NCI-H187 (cell line): ENCODE data around the gene EFCAB14.
"Not testable (repeated sequence)": the region's sequence is repeated elsewhere in the genome, so short reads cannot be mapped to it uniquely, and the experiment has no call there.

Experiments
- DNase-seq, 2 experiments: peaks; one replicate each; lab custom pipeline; 2025; lab: John Stamatoyannopoulos, UW

EFCAB14 gene

DNA sequence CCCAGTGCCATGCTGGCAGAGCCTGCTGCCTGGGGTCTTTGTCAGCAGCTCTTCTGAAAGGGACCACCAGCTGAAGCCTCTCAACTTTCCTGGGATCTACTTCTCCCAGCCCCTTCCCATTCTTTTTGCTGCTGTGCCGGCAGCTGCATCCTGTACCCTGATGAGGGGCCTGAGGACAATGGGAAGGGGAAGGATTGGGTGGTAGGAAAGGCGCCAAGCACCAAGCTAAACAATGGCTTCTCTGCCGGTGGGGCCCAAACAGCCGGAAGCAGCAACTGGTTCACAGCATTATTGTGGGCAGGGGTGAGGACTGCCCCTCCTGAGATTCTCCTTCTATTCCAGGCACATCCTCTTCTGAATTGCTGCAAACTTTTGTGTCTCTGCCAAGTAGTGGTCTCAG is 5.0 kb upstream of the EFCAB14 start:
- no peak for DNase-seq

DNA sequence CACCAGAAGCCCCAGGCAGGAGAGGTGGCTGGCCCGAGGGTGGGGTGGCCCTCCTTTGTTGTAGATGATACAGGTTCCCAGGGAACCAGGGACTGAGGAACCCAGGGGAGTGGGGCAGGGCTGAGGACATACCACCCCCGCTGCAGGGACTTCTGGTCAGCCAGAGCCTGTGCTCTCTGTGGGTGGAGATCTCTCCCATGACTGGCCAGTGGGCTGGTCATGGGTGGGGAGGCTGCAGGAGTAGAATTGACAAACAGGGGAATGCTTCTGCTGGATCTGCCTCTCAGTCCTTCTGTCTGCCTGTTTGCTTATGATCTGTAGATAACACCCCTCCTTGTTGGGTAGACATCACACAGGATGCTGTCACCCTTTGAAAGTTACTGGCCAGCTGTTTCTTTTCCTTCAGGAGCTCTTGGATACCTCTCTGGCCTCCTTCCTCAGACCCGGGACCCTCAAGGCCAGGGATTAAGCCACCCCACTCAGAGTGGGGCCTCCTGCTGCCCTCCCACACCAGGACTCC is 2.8 kb upstream of the EFCAB14 start:
- DNase-seq, result no peak

DNA sequence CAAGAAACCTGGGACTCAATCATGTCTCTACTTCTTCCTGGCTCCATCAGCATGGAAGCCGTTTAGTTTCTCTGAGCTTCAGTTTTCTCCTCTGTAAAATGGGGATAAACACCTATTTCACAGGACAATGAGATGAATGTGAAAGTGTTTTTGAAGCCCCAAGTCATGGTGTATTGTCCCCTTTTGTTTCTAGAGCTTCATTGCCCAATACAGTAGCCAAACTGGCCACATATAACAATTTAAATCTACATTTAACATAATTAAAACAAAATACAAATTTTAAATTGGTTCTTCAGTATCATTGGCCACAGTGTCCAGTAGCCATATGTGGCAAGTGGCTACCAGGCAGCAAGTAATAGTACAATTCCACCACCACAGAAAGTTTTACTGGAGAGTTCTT is 2.3 kb upstream of the EFCAB14 start:
- DNase-seq, result no peak

DNA sequence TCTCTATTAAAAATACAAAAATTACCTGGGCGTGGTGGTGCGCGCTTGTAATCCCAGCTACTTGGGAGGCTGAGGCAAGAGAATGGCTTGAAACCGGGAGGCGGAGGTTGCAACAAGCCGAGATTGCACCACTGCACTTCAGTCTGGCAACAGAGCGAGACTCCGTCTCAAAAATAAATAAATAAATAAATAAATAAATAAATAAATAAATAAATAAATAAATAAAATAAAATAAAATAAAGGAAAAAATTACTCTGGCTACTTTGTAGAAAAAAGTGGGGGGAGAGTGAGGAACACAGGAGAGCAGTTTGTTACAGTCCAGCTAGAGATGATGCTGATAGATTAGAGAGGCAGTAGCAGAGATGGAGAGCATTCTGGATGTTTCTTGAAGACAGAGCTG is 1.4 kb upstream of the EFCAB14 start:
- not testable (repeated sequence) for DNase-seq

DNA sequence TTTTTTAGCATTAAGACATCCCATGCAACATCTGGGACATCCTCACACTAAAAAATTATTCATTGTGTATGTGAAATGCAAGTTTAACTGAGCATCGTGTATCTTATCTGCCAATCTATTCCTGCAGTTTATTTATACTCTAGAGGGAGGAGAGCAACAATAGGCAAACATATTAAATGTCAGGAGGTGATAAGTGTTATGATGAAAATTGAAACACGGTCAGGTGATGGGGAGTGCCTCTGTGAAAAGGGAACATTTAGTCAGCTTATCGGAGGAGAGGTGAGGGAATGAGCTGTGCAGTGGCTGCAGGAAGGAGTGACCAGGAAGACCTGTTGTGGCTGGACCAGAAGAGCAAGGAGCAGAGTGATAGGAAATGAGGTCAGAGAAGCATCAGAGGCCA is 775 bp upstream of the EFCAB14 start:
- DNase-seq, result no peak

DNA sequence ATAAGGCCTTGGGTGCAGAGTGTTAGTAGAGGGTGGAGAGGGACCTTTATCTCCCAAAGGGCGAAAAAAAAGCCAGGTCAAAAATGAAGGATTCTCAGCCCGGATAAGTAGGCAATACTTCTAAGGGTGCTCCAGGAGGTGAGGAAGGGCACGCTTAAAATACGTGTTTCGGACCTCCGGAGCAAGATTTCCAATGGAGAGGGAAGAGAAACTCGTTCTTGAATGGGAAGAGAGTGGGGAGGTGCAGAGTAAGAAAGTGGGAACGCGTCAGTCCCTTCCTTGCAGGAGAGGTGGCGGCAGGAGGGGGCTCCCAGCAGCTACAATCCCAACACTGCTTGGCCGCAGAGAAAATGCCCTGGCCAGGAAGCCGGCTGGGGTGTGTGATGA is 581 bp downstream of the EFCAB14 start:
- DNase-seq, result no peak

DNA sequence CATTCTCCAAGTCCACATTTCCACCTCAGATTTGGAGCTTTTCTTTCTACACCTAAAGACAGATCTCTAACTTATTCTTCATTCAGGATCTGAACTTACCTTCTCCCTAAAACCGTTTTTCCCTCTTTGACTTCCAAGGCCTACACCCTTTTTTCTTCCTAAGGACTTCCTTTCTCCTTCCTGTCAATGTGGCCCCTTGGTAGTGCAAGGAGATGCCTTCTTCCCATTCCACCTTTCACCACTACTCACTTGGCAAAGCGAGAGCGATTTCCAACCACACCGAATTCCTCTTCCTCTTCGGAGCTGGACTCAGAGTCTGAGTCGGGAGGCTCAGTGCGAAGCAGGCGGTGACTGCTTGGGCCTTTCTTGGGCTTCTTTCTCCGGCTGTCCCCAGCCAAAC is 1.3 kb downstream of the EFCAB14 start:
- DNase-seq, result no peak

DNA sequence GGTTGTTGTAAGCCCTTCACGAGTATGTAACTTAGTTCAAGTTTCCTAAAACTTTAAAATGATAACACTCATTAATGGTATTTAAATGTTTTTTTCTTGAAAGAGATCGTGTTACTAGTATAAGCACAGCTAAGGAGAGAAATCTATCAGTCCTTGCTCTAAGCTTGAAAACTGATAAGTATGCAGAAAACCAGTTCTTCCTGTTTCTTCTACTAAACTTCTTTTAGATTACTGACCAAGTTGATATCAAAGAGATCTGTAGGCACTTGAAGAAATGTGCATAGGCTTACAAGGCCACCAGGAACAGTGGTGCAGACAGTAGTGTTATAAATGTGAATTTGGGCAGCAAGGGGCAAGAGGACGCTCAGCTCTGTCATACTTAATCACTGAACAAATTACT is 3.9 kb downstream of the EFCAB14 start:
- DNase-seq, result no peak

DNA sequence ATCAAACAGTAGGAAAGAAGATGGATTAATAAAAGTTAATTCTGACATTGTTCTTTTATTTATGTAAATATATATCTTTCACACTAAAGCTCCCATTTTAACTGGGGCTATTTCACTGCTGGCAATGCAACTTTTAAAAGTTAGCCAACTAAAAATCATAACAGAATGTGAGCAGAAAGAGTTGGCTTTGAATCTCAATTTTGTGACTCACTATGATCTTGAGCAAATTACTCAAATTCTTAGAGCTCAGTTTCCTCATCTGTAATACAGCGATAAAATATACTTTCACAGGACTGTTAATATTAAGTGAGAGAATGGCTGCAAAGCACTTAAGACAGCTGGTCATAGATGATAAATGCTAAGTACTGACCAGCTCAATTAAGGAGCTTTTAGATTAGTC is 10.8 kb downstream of the EFCAB14 start:
- DNase-seq, result no peak

DNA sequence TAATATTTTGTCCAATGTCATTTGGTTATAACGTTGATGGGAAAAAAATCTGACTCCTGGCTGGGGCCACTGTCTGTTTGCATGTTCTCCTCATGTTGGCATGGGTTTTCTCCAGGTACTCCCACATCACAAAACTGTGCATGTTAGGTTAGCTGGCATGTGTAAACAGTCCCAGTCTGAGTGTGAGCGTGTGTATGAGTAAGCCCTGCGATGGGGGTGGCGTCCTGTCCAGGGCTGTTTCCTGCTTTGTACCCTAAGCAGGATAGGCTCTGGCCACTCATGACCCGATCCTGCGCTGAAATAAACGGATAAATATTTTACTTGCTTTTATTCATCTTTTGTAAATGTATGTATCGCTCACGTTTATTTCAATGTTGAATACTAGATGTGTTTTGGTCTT is 13.5 kb downstream of the EFCAB14 start:
- DNase-seq, result no peak

DNA sequence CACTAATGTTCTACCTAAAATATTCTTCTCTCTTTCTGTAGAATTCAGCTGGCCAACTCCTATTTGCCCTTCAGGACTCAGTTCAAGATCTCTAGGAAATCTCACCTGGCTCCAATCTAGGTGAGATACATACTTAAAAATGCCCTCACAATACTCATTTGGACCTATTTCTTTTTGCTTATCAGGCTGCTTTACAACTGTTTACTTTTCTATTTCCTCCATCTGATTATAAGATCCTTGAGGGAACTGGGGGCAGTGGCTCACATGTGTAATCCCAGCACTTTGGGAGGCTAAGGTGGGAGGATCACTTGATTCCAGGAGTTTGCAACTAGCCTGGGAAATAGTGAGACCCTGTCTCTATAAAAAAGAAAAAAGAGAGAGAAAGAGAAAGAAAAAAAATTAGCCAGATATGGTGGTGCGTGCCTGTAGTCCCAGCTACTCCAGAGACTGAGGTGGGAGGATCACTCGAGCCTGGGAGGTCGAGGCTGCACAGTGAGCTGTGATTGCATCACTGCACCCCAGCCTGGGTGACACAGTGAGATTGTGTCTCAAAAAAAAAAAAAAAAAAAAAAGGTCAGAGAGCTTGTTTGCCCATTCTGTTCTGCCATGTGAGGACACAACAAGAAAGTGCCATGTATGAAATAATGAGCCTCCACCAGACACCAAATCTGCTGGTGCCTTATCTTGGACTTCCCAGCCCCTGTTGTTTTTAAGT is 14.8 kb downstream of the EFCAB14 start:
- DNase-seq, result no peak

DNA sequence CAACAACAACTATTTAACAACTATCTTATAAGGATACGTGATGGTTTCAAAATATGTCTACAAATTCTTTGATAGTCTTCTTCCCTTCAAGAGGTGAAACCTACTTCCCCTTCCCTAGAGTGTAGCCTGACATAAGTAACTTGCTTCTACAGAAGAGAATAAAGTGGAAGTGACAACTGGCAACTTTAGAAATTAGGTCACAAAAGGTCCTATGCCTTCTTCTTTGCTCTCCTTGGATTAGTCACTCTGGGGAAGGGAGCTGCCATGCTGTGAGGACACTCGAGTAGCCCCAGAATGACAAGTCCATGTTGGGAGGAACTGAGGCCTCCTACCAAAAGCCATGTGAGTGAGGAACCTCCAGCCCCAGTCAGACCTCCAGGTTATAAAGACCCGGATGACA is 19.2 kb downstream of the EFCAB14 start:
- no peak for DNase-seq

DNA sequence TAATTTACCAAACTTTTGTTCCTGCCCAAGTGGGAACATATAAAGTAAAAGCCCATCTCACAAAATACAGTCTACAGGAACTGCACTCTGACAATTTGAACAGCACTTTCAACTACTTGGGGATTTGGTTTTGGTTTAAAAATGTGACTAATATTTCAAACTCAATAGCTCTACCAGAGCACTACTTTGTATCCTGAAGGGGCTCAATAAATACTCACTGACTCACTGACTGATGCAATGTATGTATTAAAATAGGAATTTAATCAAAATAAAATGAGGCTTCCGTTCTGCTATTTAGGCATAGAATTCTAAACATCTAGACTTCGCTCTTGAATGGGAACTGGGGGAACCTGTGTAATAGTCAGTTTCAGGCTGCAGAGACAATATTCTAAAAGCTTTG is 21.9 kb downstream of the EFCAB14 start:
- no peak for DNase-seq

DNA sequence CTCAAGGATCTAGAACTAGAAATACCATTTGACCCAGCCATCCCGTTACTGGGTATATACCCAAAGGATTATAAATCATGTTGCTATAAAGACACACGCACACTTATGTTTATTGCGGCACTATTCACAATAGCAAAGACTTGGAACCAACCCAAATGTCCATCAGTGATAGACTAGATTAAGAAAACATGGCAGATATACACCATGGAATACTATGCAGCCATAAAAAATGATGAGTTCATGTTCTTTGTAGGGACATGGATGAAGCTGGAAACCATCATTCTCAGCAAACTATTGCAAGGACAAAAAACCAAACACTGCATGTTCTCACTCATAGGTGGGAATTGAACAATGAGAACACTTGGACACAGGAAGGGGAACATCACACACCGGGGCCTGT is 24.2 kb downstream of the EFCAB14 start:
- not testable (repeated sequence) for DNase-seq

DNA sequence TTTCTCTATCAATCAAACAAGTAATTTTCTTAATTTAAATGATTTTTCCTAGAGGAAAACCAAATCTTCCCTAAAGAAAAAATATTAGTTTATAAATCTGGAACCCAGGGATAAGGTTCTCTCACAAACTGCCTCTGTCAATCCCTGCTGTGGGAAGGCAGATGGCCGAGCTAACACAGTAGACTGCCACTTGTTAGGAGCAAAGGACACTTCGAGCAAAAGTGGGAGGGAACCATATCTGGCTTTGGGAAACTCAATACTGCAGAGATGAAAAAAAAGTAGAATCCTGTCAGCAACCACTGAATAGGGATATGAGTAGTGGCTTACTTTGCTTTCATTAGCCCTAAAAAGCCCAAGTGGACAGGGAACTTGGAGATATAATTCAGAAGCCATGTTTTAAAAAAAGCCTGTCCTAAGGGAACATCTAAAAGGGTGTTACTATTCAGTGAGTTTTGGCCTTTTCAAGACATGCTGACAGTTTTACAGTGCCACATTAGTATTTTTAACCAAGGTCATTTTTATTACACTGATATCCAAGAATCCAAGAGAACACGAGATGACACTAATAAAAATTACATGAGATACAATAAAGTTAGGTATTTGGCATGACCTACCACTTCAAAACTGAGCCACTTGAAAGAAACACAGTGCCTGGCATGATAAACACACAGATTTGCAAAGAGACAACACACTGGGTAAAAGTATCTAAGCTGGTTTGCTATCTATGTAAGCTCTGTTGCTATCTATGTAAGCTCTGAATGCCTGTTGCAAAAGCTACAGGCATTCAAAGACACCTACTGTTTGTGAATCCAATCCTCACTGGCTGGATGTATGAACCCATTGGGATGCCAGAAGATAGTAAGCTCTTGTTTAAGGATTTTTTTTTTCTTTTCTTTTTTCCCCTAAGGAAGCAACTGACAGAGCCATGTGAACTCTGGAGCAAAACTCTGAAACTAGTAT is 25.8 kb downstream of the EFCAB14 start:
- DNase-seq, result no peak

DNA sequence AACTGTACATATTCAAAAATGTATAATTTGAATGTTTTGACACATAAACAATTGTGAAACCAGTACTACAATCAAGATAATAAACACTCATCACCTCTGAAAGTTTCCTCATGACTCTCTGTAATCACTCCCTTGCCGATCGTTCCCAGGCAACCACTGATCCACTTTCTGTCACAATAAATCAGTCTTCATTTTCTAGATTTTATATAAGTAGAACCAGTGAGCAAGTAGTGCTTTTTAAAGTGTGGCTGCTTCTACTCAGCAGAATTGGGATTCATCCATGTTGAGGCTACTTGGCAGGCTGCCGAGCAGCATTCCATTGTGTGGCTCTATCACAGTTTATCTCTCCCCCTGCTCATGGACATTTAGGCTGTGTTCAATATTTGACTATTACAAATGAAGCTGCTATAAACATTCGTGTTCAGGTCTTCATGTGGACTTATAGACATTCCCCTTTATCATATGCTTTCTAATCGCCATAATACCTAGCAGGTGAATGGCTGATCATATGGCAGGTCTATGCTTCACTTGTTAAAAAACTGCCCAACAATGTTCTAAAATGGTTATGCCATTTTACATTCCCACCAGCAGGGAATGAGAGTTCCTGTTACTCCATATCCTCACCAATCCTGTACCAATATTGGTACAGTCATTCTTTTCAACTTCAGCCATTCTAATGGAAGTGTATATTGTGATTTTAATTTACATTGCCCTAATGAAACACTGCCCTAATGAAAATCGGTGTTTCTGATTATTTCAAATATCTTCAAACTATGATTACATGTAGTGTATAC is 26.7 kb downstream of the EFCAB14 start:
- no peak for DNase-seq

DNA sequence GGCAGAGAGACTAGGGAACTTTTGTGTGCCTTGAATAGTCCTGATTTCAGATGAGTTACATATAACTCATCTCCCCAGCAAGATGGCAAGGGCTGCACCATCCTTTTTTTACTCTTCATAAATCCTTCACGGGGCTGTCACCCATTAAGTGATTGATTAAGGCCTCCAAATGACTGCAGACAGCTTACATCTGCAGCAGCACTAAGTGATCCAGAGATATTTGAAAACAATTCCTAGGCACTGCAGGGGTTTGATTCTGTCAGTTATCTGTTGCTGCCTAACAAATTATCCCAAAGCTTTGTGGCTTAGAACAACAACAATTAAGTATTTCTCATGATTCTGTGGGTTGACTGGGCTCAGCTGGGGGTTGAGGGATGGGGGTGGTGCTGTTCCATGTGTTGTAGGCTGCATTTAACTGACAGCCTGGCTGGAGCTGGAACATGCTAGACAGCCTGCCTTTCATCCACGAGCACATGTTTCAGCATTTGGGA is 27.9 kb downstream of the EFCAB14 start:
- no peak for DNase-seq

DNA sequence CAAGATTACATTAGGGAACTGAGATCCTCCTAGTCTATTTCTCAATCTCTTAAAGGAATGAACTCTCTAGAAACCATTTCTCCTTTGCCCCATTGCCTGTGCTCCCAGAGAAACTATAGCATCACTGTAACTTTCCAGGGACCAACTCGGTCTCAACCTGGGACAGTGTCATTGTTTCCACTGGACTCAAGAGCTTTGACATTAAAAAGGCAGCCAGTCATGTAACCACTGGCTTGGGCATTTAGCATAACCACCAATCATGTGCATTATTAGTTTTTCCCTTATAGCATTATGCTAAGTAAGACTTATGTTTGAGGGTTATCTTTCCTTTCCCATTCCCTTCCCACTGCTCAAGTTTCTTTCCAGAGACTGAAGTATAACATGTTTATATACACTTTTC is 29.0 kb downstream of the EFCAB14 start:
- DNase-seq, result no peak

DNA sequence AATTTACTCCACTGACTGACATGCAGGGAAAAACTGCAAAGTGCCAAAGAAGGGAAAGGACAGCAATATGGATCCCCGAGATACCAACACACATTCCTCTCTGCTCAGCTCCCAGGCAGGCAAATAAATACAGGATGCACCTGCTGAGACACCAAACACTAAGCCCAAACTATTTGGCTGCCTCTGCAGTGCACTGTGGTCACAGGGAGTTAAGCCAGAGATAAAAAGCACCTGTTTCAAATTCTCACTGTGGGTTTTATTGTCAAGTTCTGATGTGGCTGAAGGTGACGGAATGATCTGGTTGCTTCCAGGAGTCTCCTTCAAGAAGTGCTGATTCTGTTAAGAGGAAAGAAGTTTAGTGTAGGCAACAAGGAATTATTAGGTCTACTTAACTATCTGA is 29.6 kb downstream of the EFCAB14 start:
- no peak for DNase-seq

DNA sequence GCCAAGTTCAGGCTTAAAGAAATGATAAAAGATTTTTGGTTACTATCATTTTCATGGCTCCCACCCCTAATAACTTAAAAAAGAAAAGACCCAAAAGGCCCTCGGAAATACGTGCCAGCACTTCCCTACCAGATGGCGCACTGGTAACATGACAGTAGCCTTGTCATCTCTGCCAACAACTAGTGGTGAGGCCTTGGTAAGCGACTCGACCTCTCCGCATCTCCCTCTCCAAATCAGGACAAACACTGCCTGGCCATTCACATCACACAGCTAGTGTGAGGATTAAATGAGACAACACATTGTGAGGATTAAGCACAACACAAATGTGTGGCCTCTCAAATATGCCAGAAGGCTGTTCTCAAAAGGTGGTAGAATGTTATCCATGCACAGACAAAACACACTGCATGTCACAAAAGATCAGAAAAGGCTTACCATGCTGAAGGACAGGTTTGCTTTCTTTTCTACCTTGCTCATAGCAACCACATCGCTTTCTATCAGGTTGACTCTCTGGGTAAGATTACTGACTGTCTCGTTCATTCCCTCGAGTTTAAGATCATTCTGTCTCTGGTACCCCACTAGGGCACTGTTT is 30.9 kb downstream of the EFCAB14 start:
- DNase-seq, result no peak

DNA sequence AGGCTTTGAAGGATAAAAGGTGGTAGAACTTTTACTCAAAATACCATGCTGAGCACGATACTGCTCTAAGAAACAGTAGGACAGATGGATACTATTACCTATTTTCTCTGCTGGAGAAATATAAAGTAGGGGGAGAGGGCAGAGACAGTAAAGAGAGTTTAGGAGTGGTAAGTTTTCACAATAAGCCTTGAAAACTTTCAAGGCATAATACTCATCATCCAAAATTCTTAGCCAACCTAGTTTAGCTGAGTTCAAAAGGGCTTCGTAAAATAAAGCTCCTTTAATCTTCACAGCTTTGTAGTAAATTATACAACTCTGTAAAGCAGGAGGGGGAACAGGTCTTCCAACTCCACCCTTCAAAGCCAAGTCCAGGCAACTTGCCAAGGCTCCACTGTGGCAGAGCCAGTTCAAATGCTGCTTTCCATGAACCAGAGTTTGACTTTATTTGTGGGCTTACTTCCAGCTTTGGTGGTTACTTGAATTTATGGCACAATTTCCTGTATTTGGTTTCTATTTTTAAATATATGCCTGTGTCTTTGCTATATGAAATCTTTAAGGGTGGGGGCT is 31.7 kb downstream of the EFCAB14 start:
- no peak for DNase-seq
